HG03520 (cell line): Measurements from ENCODE around the gene CBL.

ENCODE experiments used
- ATAC-seq: cut with Tn5 transposase; IDR thresholded peaks from one replicate; pipeline ENCODE4 v1.9.1; 2021; ENCODE audit warnings: mild to moderate bottlenecking, moderate library complexity; ENCODE audit not compliant: unreplicated experiment

CBL gene

DNA sequence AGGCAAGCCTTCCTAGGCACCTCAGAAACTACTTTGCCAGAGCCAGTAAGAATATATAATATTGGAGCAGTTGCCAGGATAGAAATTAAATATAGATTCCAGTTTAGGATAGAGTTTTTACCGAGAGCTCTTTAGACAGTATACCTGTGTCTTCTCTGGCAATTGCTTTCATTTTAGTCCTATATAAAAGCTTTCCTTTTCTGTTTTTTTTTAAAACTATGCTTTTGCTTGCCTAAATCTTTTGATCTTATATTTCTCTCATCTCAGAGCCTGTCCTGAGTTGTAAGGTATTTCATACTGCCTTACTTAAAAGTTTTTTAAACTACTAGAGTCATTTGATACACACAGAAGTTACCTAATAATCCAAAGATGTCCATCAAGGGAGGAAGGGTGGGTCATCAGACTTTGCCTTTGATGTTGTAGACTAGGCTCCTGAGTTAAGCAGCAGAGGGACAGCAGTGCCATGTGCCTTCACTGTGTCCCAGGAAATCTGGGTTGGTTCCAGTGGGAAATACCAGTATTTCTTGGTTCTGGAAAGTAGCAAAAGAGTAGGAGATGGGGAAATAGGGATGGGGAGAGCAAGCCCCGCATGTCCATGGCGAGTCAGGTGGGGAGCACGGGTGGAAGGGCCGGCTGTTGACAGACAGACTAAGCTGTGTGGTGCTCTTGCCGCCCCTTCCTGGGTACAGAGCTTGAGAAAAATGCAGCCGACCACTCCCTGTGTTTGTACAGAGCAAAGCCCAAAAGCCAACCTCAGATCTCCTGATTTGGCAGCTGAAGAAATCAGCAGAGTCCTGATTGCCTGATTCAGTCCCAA, 99.6 kb downstream of the CBL start:
- no peak for ATAC-seq

DNA sequence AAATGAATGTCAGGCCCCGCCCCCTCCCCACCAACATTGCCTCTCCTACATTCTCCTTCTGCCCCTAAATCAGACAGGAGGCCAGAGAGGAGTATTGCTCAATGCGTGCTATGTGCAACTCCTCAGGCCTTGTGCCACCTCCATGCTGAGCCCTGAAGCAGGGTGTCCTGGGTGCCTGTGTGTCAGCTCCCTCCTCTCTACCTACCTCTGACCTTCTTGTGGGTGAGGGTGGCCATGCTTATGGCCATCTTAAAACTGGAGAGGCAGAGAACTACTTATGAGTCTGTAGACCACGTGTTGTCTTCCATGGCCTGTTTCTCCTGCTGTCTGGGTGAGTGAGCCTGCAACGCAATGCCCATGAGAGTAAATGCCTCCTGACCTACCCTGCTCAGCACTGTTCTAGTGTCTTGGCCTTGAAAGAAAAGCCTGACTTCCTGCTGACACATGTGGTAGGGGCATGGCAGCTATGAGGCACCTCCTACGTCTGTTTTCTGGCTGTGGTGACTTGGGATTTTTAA, 100.3 kb downstream of the CBL start:
- no peak for ATAC-seq

DNA sequence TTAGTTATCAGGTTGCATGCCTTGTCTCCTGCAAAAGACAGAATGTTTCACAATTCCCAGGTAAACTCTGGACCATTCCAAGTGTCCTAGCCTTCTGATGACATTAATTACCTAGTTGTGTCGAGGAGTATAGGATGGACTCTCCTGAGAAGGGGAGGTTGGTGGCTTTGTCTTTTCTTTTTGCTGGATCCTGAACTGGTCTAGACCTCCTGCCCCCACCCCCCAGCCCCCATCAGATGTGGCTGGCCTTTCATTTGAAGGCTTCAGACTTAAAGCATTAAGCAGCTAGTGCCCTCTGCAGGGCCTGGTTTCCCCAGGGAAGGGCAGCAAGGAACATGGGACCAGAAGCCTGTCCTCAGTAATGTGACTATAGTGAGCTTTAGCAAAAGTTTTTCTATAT, 101.1 kb downstream of the CBL start:
- ATAC-seq: no peak

DNA sequence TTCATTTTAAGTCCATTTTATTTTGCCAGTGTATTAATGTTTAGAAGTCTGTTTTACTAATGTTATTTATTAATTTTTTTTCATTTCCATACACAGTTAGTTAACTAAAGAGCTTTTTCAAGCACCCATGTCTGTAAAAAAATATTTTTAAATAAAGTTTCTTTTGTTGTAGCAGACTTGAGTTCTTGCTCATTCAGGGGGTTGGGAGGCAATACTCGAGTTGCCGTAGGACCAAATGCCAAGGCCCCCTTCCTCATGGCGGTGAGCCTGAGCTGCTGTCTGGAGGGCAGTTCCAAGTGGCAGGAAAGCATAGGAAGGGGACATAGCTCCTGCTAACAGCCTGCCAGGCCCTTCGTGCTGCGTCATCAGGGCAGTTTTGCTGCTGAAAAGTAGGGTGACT, 101.8 kb downstream of the CBL start:
- ATAC-seq: no peak

DNA sequence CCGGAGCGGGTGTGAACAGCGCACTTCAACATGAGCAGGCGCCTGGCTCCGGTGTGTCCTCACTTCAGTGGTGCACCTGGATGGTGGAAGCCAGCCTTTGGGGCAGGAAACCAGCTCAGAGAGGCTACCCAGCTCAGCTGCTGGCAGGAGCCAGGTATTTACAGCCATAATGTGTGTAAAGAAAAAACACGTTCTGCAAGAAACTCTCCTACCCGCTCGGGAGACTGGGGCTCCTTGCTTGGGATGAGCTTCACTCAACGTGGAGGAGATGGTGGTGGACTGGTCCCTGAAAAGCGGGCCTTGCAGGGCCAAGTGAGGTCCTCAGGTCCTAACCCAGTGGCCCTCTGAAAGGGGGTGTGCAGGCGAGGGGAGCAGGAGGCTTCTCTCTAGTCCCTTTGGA, 103.3 kb downstream of the CBL start:
- no peak for ATAC-seq

DNA sequence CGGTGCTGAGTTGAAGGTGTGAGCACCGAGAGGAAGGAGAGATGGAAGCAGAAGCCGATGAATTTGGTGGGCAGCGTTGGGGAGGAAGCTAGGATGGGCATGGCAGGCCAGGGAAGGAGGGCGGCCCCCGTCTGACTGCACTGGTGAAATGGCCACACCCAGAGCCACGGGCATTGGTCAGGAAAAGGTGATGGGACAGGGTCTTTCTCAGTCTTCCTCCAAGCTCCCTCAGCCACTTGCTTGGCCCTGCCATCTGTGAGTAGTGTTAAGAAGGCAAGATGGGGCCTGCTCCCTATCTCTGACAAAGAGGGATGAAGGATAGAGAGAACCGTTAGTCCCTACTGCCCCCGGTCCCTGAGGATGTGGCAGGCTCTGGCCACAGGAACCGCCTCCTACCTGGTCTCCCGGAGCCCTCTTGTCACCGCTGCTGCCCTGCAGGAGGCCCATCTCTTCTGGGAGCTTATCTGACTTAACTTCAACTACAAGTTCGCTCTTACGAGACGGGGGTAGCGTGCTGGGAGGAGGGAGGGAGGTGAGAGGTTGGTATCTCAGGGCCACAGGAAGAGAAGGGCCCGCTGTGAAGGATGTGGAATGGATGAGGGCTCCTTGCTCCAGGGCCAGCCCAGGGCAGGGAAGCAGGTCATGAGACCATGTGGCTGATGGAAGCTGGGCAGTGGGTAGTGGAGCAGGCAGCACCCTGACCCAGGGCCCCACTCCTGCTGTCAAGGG, 104.0 kb downstream of the CBL start:
- no peak for ATAC-seq

DNA sequence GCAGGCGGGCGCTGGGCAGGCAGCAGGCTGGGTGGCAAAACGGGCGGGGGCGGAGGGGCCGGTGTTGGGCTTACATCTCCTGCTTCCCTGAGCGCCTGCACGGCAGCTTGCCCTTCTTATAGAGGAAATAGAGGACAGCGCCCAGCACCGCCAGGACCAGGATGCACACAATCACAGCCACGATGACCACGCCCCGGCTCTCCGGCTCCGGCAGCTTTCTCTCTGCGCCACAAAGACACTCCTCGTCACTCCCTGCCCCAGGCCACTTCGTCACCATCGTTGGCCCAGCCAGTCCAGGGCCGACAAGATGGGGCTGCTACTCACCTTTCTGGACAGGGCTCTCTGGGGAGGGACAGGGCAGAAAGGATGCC, 104.5 kb downstream of the CBL start:
- ATAC-seq: no peak

DNA sequence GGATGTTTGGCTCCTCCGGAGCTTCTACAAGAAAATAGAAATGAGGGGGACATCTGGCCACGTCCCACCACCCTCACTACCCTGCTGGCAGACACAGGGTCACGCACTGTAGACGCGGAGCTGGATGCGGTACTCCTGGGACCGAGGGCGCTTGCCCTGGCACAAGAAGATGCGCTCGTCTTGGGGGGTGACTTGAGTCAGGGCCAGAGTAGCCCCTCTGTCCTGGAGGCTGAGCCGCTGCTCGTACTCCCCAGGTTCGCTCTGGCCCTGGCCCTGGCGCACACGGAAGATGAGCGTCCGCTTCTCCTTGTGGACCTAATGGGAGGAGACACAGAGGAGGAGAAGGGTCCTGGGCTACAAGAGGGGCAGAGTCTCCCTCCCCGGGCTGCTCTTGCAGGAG, 108.6 kb downstream of the CBL start:
- ATAC-seq: no peak

DNA sequence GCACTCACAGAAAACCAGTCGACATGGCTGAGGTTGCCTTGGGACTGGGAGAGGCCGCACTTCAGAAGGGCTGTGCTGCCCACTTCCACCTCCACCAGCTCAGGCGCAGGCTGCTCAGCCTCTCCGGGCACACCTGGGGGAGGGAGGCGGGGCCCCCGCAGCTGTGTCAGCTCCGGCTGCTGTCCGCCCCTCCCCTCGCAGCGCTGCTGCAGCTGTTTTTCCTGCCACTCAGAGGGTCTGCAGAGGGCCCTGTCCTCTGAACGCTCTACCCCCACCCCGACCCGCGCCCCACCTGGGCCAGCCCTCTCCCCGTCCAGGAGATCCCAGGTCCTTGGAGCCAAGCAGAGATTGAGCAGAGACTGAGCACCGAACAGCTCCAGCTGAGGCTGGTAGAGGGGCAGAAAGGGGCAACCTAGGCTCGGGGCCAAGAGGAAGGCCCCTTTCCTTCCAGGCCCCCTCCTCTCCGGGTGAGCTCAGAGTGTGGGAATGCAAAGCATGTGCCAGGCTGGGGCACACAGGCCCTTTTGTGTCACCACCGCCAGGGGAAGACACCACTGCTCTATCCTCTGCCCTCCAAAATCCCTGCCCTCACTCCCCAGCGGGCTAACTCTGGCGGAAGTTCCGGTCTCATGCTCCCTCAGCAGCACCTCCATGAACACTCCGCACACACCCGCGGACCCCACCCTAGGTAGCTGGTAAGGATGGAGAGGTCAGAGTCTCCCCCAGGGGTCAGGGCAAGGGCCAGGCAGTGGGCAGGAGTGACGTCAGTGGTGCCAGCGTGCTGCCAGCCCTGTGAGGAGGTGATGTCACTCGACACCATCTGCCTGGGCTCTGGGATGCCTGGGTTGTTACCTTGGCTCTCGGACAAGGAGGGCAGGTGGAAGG, 109.2 kb downstream of the CBL start:
- ATAC-seq: no peak

DNA sequence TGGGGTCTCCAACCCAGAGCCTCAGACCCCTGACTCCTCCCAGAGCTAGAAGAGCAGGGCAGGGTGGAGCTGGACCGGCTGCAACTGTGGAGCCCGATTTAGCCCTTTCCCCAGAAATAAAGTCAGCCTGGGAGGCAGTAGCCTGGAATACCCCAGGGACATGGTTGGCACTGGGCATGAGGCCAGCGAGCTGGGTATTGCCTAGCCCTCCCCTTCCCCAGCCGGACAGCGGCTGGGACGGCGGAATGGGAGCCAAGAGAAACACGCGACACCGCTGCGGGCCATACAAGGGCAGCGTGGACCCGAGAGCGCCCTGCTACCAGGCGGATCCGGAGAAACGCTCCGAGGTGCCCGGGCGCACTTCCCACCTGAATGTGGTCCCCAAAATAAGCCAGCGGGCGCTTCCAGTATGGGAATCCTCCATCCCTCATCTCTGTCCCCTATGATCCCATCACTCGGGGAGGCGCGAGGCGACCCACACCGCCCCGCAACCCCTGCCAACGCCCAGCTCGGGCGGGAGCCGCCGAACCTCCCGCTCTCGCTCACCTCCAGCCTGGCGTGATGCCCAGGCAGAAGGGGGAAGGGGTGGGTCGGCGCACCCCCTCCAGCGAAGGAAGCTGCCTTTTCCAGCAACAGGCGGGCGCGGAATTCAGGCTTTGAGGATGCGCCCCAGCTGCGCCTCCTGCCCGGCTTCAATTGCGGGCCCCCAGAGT, 110.0 kb downstream of the CBL start:
- no peak for ATAC-seq

DNA sequence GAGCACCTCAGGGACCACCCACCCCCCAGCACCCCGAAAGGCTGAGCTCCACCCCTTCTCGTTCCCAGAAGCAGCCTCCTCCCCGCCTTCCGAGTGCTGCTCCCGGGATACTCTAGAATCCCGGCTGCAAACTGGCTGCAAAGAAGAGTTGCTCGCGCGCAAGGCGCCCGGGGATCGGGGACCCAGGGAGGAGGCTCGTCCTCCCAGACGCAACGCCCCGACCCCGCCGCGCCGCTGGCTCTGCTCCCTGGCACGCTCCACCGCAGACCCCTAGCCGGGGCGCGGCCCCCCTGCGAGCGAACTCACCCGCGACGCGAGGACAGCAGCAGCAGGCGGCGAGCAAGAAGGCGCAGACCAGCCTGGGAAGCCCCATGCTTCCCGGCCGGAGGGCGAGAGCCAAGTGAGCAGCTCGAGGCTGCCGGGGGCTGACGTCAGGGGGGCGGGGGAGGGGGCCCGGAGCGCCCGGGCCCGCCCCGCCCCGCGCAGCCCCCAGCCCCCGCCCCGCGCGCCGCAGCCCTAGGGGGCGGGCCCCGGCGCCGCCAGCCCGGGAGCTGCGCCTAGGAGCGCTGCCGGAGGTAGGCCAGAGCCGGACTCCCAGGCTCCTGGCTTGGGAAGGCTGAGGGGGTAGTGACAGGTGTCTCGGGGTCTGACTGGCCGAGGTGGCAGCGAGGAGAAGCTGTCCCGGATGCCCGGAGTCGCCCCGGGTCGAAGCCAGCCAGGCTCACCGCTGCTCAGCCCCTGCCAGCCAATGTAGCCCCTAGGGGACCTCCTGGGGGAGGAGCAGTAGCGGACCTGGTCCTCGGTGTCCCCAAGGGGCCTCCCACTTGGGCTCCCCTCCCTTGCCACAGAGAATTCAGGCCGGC, 110.8 kb downstream of the CBL start, which contains the start of gene MCAM:
Gene MCAM (minus strand): TSS at position 402 of the 863 bp plus-strand sequence. CDS start 29 bp downstream, at position 373.
- no peak for ATAC-seq

DNA sequence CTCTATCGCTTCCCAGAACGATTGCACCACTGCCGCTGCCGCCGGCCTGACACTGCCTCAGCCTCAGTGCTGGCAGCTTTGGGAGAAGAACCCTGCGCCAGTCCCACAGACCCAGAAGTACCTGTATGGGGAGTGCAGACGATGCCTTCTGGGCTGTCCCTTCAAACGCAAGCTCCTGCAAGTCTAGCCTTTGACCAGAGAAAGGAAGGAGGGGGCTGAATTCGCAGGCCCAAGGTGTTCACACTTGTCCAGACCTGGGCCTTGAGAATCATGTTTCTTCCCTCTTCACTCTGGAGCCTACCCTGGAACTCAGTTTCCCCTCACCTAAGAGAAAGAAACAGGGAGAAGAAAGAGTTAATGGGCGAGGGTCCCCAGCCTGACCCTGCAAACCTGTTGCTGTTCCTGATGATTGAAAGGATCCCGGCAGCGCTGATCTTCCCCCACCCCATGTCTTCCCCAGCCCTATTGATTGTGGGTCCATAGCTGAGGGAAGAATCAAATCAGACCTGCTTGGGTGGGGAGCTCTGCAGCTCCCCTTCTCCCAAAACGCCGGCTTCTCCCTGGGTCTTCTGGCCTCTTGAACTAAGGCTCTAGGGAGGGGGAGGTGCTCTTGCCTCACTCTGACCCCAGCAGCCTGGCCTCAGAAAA, 111.6 kb downstream of the CBL start:
- no peak for ATAC-seq

DNA sequence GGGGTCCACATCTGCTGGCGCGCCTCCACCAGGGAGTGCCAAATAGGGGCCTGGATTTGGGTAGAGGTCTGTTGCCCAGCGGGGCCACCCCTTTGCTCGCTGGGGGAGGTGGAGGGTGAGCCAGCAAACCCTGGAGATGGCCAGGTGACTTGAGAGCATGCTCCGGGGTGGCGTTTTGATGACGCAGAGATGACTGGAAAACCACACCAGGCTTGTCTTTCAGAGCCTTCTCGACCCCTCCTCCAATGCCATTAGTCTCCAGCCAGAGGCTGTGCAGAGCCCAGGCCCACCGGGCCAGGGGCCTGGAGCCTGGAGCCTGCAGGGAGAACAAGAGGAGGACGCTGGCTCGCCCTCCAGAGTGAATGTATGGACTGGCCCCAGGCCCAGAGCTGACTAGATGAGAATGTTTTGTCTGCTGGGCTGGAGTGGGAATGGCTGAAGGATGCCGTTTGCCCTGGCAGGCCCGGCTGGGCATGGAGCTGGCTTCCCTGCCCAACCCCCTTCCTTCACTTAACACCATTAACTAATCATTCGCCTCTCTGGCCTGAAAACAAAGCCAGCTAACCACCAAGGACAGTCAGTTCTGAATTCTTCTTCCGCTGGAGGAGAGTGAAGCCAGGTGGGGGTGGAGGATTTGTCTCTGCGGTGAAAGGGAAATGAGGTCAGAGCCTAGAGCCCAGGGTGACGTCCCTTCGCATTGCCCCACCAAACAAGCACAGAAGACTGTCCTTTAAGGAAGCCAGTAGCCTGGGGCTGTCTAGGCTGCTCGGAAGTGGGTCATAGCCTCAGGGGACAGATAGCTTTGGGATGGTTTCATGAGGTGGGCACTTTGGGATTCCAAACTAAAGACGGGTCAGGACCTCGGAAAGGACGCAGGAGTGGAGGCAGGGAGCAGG, 112.3 kb downstream of the CBL start:
- no peak for ATAC-seq

DNA sequence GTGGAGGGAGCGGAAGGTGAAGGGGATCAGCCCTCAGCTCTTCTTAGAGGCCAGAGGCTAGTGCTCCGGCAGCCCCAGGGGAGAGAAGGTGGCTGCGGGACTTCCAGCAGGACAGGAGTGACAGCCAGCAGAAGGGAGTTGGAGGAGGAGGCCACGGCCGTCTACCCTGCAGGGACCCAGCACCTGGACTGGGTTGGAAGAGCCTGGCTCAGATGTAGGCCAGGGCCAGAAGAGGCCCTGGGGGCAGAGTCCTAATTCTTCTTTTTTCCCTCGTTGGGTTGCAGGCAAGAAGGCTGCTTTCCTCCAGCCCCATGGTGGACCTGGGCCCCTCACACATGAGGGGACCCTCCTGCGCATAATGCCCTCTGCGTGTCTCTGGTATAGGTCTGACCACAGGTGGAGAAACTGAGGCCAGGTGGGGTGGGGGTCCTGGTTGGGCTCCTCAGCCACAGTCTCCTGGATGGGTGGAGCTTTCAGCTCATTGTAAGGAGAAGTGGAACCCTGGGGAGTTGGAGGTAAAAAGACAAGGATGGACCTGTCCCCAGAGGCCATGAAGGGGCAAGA, 113.1 kb downstream of the CBL start:
- no peak for ATAC-seq

DNA sequence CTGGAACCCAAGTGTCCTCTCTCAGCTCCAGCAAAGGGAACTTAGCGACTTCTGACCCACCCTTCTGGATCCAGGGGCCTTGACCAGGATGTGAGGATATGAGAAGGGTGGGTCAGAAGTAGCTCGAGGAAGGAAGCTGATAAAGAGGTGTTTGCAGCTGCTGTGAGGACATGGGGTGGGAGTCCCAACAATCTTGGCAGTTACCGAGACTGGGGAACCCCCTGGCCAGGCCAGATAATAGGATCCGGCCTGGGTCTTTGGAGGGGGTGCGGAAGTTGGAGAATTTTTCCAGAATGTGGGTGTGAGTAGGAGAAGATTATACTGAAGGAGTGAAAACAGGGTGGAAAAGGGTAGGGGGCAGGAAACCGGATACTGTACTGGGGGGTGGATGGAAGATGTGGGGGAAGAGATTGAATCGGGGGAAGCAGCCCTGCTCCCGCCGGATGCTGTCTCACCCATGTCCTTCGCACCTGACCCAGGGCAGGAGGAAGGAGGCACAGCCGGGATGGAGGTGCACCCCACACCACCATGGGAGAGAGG, 113.6 kb downstream of the CBL start:
- no peak for ATAC-seq

DNA sequence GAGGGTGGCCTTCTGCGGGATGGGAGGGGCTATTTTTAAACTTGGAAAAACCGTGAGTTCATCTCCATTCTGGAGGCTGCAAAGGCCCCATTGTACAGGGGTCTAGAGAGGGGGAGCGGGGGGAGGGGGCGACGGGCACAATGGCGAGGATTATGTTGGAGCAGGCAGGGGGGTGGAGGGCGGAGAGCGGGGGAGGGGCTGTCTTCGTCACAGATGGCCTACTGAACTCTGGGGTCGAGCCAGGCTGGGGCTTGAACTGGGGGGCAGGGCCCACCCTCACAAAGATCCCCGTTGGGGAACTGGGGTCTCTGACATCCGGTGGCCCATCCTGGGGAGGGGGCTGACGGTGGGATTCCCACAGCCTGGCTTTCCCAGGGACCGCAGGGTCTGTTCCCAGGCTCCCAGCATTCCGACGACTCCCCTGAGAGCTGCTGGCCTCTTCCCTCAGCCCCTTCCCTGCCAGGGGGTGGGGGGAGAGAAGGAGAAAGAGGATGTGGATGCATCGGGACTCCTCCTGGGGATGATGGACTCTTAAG, 114.2 kb downstream of the CBL start:
- no peak for ATAC-seq
